CD4-positive, CD25-positive, alpha-beta regulatory T cell (primary cell): ENCODE data around the gene SCUBE1. TPM values are rescaled to one million over a fixed set of nuclear protein-coding genes. Genes with fewer than 3 reads are reported as not detected.
A peak's percentile ranks its signal among the peaks of the same experiment; 100 is the strongest.

Experiments
- ATAC-seq, 2 donors: fragments of 150-1000 bp; cut with Tn5 transposase; one replicate each; pipeline ENCODE4 v1.10.0; 2021; ENCODE audit warnings: low read depth in 2 of 2, moderate number of reproducible peaks in 2 of 2, moderate library complexity in 1 of 2
- DNase-seq, 3 donors: peaks; one replicate each; pipeline versions ENCODE4 v3.0.0 to v3.0.0-alpha.2; 2012 to 2022; ENCODE audit warnings: mixed read lengths in 1 of 3
- H3K27ac ChIP-seq: one replicate; pipeline ENCODE4 v1.7.0; 2013; ENCODE audit warnings: mild to moderate bottlenecking, low read length; ENCODE audit not compliant: insufficient read depth, poor library complexity, severe bottlenecking
- H3K27me3 ChIP-seq: one replicate; pipeline ENCODE4 v1.7.0; 2013; ENCODE audit warnings: low read length; ENCODE audit not compliant: control insufficient read depth, insufficient read depth
- H3K36me3 ChIP-seq: one replicate; pipeline ENCODE4 v1.7.0; 2013; ENCODE audit warnings: mild to moderate bottlenecking, low read length, moderate library complexity; ENCODE audit not compliant: control insufficient read depth, insufficient read depth
- H3K4me1 ChIP-seq: 2 replicates; pipeline ENCODE4 v1.7.0; 2013; ENCODE audit warnings: mild to moderate bottlenecking, low read length; ENCODE audit not compliant: insufficient read depth, control insufficient read depth, poor library complexity, severe bottlenecking
- H3K4me3 ChIP-seq: one replicate; pipeline ENCODE4 v1.7.0; 2013; ENCODE audit warnings: low read depth, mild to moderate bottlenecking, low read length, moderate library complexity
- H3K9me3 ChIP-seq, 2 experiments: 1 replicate in 1 of 2; 2 replicates in 1 of 2; pipeline ENCODE4 v1.7.0; 2013; ENCODE audit warnings: low read length in 2 of 2, mild to moderate bottlenecking in 1 of 2, moderate library complexity in 1 of 2; ENCODE audit not compliant: control insufficient read depth in 2 of 2
- H3K27ac Mint-ChIP-seq, 3 donors: one replicate each; pipeline ENCODE4 v1.8.0; 2020 to 2022; ENCODE audit warnings: mild to moderate bottlenecking in 3 of 3, mixed read lengths in 3 of 3, moderate library complexity in 2 of 3
- H3K27me3 Mint-ChIP-seq: one replicate; pipeline ENCODE4 v1.8.0; 2022; ENCODE audit warnings: mild to moderate bottlenecking, mixed read lengths
- H3K36me3 Mint-ChIP-seq: one replicate; pipeline ENCODE4 v1.8.0; 2020; ENCODE audit warnings: mixed read lengths
- H3K4me1 Mint-ChIP-seq, 4 donors: one replicate each; pipeline ENCODE4 v1.8.0; 2020 to 2022; ENCODE audit warnings: mixed read lengths in 4 of 4, mild to moderate bottlenecking in 1 of 4
- H3K4me3 Mint-ChIP-seq, 4 donors: one replicate each; pipeline ENCODE4 v1.8.0; 2020 to 2022; ENCODE audit warnings: mild to moderate bottlenecking in 4 of 4, mixed read lengths in 4 of 4, moderate library complexity in 3 of 4
- H3K9me3 Mint-ChIP-seq, 7 donors: one replicate each; pipeline ENCODE4 v1.8.0; 2020 to 2022; ENCODE audit warnings: mixed read lengths in 7 of 7, mild to moderate bottlenecking in 3 of 7, moderate library complexity in 2 of 7
- polyA plus RNA-seq, 4 donors: library from polyadenylated mRNA; unstranded; fragments of 300-500 nt; fragmentation: Illumina TruSeq; gene quantifications; one replicate each; pipeline ENCODE4 v1.2.3, GENCODE V29; 2021
- total RNA-seq: library from RNA; stranded (reverse); gene quantifications from one replicate; pipeline ENCODE4 v1.2.3, GENCODE V29; 2022

SCUBE1 gene
- total and polyA plus RNA-seq, 5 donors from 2014 or later: 0.74 TPM; not detected in 4

DNA sequence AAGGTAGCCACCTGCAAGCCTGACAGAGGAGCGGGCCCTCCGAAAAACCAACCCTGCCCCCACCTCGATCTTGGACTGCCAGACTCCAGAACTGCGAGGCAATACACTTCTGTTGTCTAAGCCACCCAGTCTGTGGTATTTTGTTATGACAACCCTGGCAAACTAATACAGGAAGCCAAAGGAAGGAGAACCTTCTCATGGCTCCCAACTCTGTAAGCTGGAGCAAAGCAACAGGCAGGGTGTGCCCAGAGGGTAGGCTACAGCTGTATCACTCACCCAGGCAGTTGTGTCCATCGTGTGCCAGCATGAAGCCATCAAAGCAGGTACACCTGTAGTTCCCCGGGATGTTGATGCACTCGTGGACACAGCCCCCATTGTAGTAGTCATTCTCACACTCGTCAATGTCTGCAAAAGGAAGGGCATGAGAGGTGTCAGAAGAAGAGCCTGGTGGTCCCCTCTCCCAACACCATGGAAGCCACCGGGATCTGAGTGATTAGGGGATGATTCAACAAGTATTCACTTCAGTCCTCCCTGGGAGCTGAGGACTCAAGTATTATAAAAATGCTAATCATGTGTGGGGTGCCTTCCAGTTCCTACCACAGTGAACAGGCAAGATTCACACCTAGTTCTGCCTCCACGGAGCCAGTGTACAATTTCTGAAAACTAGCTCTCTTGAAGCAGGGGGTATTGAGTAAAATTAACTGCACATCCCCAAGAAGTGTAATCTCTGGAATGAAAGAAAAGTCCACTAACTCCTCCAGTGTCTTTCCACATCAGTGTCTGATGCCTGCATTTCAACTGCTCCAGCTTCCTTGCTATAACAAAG, 23.3 kb downstream of the SCUBE1 start:
- Histone ChIP-seq H3K4me1 (no peaks in the 10 kb centered on the region), H3K9me3 (no peaks in the 10 kb centered on the region), H3K36me3 (no peaks in the 10 kb centered on the region), H3K27ac (no peak overlapping the region), H3K27me3 (peaks cover 6% of the 10 kb centered on the region), H3K4me3 (no peak overlapping the region)
- Mint-ChIP-seq H3K36me3 (no peaks in the 10 kb centered on the region), H3K27ac (no peak overlapping the region), H3K9me3 (no peaks in the 10 kb centered on the region), H3K4me3 (peak overlapping the region in 1 of 4 donors; percentile 17), H3K4me1 (no peaks in the 10 kb centered on the region), H3K27me3 (peaks cover 4% of the 10 kb centered on the region)
- ATAC-seq: no peak
- DNase-seq: no peak

DNA sequence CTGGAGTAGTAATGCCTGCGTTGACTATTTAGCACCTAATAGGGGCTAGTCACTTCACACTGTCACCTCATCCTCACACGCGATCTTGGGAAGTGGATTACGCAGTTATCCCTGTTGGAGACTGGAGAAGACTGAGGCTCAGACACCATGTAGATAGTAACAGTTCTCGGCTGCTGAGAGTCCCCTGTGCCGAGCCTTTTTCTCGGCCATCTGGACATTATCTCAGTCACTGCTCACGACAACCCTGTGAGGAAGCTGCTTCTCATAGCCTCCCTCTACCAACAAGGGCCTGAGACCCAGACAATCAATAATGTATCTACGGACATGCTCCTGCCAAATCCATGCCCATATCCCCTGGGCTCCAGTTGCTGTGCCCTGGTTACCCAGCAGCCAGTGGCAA, 25.9 kb downstream of the SCUBE1 start:
- Mint-ChIP-seq H3K4me3 (no peak overlapping the region), H3K9me3 (no peaks in the 10 kb centered on the region), H3K36me3 (no peaks in the 10 kb centered on the region), H3K4me1 (no peaks in the 10 kb centered on the region), H3K27ac (no peak overlapping the region), H3K27me3 (peaks cover 4% of the 10 kb centered on the region)
- Histone ChIP-seq H3K9me3 (no peaks in the 10 kb centered on the region), H3K36me3 (no peaks in the 10 kb centered on the region), H3K27ac (no peak overlapping the region), H3K4me3 (no peak overlapping the region), H3K4me1 (no peaks in the 10 kb centered on the region), H3K27me3 (peaks cover 2% of the 10 kb centered on the region)
- no peak for DNase-seq
- no peak for ATAC-seq

DNA sequence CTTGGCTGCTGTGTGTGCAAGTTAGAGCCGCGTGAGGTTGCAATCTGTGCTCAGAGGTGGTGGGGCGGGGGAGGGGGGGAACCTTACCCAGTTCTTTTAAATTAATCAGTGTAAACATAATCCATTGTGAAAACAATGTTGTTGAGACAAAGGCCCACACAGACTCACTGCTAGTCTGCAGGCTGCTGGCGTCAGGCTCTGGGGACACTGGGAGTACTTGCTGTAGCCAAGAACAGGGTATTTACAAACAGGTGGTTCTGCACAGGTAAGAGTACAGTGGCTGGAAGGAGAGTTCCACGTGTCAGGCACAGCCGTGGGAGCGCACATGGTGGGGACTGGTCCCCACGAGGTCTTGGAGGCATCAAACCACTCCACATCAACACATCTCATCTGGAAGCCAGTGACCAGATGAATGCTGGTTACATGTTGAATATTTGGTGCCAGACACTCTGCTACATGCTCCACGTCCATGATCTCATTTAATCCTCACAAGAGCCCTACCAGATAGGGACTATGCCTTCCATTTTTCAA, 27.4 kb downstream of the SCUBE1 start:
- H3K27me3 ChIP-seq: peaks cover 2% of the 10 kb centered on the region
- no peaks in the 10 kb centered on the region for H3K9me3 ChIP-seq
- no peak overlapping the region for H3K27ac Mint-ChIP-seq
- no peaks in the 10 kb centered on the region for H3K9me3 Mint-ChIP-seq
- DNase-seq (no peak), ATAC-seq (no peak)
- H3K4me1 ChIP-seq: no peaks in the 10 kb centered on the region
- no peaks in the 10 kb centered on the region for H3K36me3 Mint-ChIP-seq
- H3K4me1 Mint-ChIP-seq: no peaks in the 10 kb centered on the region
- H3K27me3 Mint-ChIP-seq: peaks cover 4% of the 10 kb centered on the region
- H3K4me3 ChIP-seq: no peak overlapping the region
- H3K36me3 ChIP-seq: no peaks in the 10 kb centered on the region
- no peak overlapping the region for H3K4me3 Mint-ChIP-seq
- H3K27ac ChIP-seq: no peak overlapping the region

DNA sequence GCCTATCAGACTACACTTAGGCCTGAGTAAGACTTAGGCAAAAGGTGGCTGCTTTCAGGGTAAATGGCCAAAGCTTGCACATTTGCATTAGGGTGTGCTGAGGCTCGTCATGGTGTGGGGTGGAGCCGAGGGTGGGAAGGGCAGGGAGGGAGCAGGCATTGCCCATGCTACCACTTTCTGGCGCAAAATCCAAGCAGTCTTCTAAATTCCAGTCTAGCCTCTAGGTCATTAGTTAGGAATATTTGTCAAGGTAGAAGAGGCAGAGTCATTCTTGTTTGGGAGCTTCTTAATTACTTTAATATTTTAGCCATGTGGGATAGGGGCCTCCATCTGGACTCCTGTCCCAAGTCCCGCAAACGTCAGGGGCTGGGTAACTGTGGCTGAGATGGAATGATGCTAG, 28.6 kb downstream of the SCUBE1 start:
- Histone ChIP-seq H3K27ac (no peak overlapping the region), H3K4me1 (no peaks in the 10 kb centered on the region), H3K27me3 (peaks cover 2% of the 10 kb centered on the region), H3K4me3 (no peak overlapping the region), H3K36me3 (no peaks in the 10 kb centered on the region), H3K9me3 (no peaks in the 10 kb centered on the region)
- no peak for DNase-seq
- Mint-ChIP-seq H3K36me3 (no peaks in the 10 kb centered on the region), H3K4me3 (no peak overlapping the region), H3K9me3 (no peaks in the 10 kb centered on the region), H3K27me3 (peaks cover 7% of the 10 kb centered on the region), H3K4me1 (no peaks in the 10 kb centered on the region), H3K27ac (no peak overlapping the region)
- ATAC-seq: no peak

DNA sequence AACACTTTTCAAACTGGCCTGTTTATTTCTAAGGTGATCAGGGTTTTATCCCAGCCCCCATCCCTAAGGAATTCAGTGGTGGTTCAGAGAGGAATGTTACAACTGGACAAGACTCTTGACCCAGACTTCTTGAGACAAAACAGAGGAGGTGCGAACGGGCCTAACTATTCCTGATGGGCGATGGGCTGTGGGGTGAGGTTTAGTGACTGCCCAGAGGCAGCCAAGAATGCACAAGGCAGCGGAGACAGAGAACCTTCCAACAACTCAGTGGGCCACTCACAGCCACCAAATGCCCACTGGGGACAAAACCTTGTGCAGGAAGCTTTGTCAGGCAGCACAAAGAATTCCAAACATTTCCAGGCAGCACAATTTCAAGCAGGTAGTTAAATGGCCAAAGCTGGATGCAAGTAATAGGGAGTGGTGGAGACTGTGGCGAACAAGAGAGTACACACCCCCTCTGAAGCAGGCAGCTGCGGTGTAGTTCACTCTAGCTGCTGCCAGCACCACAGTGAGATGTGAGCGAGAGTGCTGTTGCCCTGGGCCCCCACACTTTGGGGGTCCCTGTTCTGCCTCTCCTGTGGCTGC, 29.2 kb downstream of the SCUBE1 start:
- Histone ChIP-seq H3K4me1 (no peaks in the 10 kb centered on the region), H3K9me3 (no peaks in the 10 kb centered on the region), H3K4me3 (no peak overlapping the region), H3K27me3 (peaks cover 2% of the 10 kb centered on the region), H3K27ac (no peak overlapping the region), H3K36me3 (no peaks in the 10 kb centered on the region)
- ATAC-seq (no peak), DNase-seq (no peak)
- no peak overlapping the region for H3K4me3 Mint-ChIP-seq
- H3K36me3 Mint-ChIP-seq: no peaks in the 10 kb centered on the region
- peaks cover 9% of the 10 kb centered on the region for H3K27me3 Mint-ChIP-seq
- H3K27ac Mint-ChIP-seq: no peak overlapping the region
- H3K9me3 Mint-ChIP-seq: no peaks in the 10 kb centered on the region
- H3K4me1 Mint-ChIP-seq: no peaks in the 10 kb centered on the region

DNA sequence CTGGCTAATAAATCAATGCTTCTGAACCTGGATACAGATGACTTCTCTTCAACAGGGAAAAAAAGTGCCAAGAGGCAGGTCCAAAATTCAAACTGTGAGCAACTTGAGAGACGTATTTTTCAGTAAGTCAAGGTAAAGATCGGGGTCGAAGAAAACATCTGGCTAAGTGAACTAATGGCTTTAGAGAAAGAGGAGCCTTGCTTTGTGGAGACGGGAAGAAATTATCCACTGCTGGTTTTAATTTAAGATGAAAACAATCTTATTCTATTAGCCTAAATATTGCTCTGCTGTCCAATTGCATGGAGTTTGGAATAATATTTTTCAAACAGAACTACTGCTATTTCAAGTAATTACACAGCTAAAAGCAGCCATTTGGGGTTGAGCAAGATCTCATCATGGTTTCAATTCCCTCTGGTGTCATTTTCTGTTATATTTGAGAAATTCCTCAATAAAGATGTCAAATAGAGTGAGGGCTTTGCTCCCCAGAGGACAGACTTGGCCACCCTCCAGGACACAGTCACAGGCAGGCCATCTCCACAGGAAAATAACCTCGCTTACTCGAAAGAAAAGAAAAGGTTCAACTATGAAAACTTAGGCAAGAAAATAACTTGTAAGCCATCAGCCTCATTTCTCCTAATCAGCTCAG, 29.8 kb downstream of the SCUBE1 start:
- DNase-seq (no peak), ATAC-seq (no peak)
- H3K27me3 Mint-ChIP-seq: peaks cover 9% of the 10 kb centered on the region
- Histone ChIP-seq H3K27ac (no peak overlapping the region), H3K36me3 (no peaks in the 10 kb centered on the region), H3K27me3 (peaks cover 2% of the 10 kb centered on the region), H3K9me3 (no peaks in the 10 kb centered on the region), H3K4me1 (no peaks in the 10 kb centered on the region), H3K4me3 (no peak overlapping the region)
- H3K36me3 Mint-ChIP-seq: no peaks in the 10 kb centered on the region
- no peak overlapping the region for H3K4me3 Mint-ChIP-seq
- no peaks in the 10 kb centered on the region for H3K9me3 Mint-ChIP-seq
- no peak overlapping the region for H3K27ac Mint-ChIP-seq
- no peaks in the 10 kb centered on the region for H3K4me1 Mint-ChIP-seq

DNA sequence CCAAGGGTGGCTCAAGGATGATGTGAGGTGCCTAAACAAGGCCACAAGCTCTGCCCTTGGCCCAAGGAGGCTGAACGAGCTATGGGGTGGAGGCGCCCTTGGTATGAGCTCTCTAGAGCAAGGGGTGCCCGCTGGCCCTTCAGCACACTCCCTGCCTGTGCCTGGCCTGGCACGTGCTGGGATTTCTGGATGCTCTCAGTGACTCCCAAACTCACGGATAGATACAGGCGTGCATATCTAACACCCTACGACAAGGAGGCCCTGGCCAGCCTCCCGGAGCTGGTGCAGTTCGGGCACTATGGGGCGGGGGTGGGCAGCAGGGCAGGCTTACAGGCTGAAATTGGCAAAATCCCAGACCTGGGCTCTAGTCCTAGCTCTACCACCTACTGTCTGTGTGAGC, 30.6 kb downstream of the SCUBE1 start:
- ATAC-seq (no peak), DNase-seq (no peak)
- no peaks in the 10 kb centered on the region for H3K9me3 Mint-ChIP-seq

More for the DNA sequence above, 30.6 kb downstream of the SCUBE1 start:
- Histone ChIP-seq H3K4me1 (no peaks in the 10 kb centered on the region), H3K36me3 (no peaks in the 10 kb centered on the region), H3K27me3 (no peaks in the 10 kb centered on the region), H3K27ac (no peak overlapping the region), H3K9me3 (no peaks in the 10 kb centered on the region), H3K4me3 (no peak overlapping the region)
- Mint-ChIP-seq H3K36me3 (no peaks in the 10 kb centered on the region), H3K27me3 (peaks cover 9% of the 10 kb centered on the region), H3K4me1 (no peaks in the 10 kb centered on the region), H3K4me3 (no peak overlapping the region), H3K27ac (no peak overlapping the region)
